Hindlimb muscle (tissue), 1 donor: ENCODE data around the gene TMEM86A. TPM values are rescaled to one million over a fixed set of nuclear protein-coding genes. Genes with fewer than 3 reads are reported as not detected.

ENCODE experiments used
- polyA plus RNA-seq: library from polyadenylated mRNA; unstranded; fragments of 120-200 nt; gene quantifications from one replicate; pipeline ENCODE4 v1.2.1, GENCODE V29; 2013; ENCODE audit not compliant: insufficient read length

Gene TMEM86A
- polyA plus RNA-seq, 1 donor = 4.0 TPM

Other genes with a start within 250 kb of the TMEM86A start
- 0.22 TPM for gene LDHAL6A, start 242.9 kb upstream of the TMEM86A start, polyA plus RNA-seq
- 103 TPM for gene TSG101, start 171.8 kb upstream of the TMEM86A start, polyA plus RNA-seq
- 13.6 TPM for gene UEVLD, start 110.0 kb upstream of the TMEM86A start, polyA plus RNA-seq
- 8.1 TPM for gene MISFA, start 99.0 kb upstream of the TMEM86A start, polyA plus RNA-seq
- gene SPTY2D1, start 64.4 kb upstream of the TMEM86A start, polyA plus RNA-seq = 12.9 TPM
- 2.9 TPM for gene IGSF22, start 27.4 kb downstream of the TMEM86A start, polyA plus RNA-seq
- gene PTPN5, start 93.0 kb downstream of the TMEM86A start, polyA plus RNA-seq = 0.34 TPM
- gene MRGPRX1, start 240.6 kb downstream of the TMEM86A start, polyA plus RNA-seq = not detected